GM23248 (cell line): ENCODE measurements around the gene CNP.
"Not testable (repeated sequence)": the region's sequence is repeated elsewhere in the genome, so short reads cannot be mapped to it uniquely, and the experiment has no call there.

Source experiments
- EZH2 ChIP-seq: fragments of 200-600 bp; sonication (generic); IDR thresholded peaks from 2 replicates; pipeline ENCODE4 v1.6.1; 2018; ENCODE audit warnings: antibody characterized with exemption, mild to moderate bottlenecking; ENCODE audit not compliant: insufficient read depth, poor library complexity, severe bottlenecking
- EZH2phosphoT487 ChIP-seq: fragments of 200-600 bp; sonication (generic); IDR thresholded peaks from 2 replicates; pipeline ENCODE4 v1.6.1; 2018; ENCODE audit warnings: antibody characterized with exemption, moderate library complexity, mild to moderate bottlenecking, low read depth; ENCODE audit not compliant: insufficient read depth

DNA sequence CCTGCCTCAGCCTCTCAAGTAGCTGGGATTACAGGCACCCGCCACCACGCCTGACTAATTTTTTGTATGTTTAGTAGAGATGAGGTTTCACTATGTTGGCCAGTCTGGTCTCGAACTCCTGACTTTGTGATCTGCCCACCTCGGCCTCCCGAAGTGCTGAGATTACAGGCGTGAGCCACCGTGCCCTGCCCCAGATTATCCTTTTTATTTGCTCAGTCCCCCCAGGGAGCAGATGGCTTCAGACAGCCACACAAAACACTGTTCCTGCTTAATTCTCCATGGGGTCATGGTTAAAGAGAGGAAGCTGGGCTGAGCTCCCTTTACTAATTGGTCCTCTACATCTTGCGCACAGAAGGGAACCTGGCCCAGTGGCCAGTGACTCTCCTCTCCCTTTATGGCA, 54.2 kb downstream of the CNP start:
- TF ChIP-seq EZH2, EZH2phosphoT487: not testable (repeated sequence)
